Loucy (cell line): Measurements from ENCODE around the gene CCN2.

Experiments used
- H2AFZ ChIP-seq: fragments of 200-600 bp; sonication (generic); 2 replicates; pipeline ENCODE4 v1.6.0; 2016; ENCODE audit warnings: antibody characterized with exemption, mild to moderate bottlenecking, low read length, moderate library complexity
- H3F3A ChIP-seq: fragments of 200-600 bp; 2 replicates; pipeline ENCODE4 v1.6.0; 2016; ENCODE audit warnings: antibody characterized with exemption, low read depth, mild to moderate bottlenecking
- H3K27me3 ChIP-seq: fragments of 200-600 bp; sonication (generic); 2 replicates; pipeline ENCODE4 v1.6.1; 2014; ENCODE audit warnings: low read length, mild to moderate bottlenecking; ENCODE audit not compliant: insufficient read depth, poor library complexity, severe bottlenecking
- H3K36me3 ChIP-seq: fragments of 200-600 bp; sonication (generic); 2 replicates; pipeline ENCODE4 v1.6.1; 2016; ENCODE audit warnings: low read length; ENCODE audit not compliant: insufficient read depth
- H3K4me1 ChIP-seq: fragments of 200-600 bp; sonication (generic); 2 replicates; pipeline ENCODE4 v1.5.1; 2014; ENCODE audit warnings: low read length, mild to moderate bottlenecking; ENCODE audit not compliant: insufficient read depth, poor library complexity, severe bottlenecking
- H3K4me2 ChIP-seq: fragments of 200-600 bp; sonication (generic); 2 replicates; pipeline ENCODE4 v1.6.0; 2014; ENCODE audit warnings: antibody characterized with exemption, low read length, low read depth, mild to moderate bottlenecking; ENCODE audit not compliant: poor library complexity, severe bottlenecking
- H3K4me3 ChIP-seq: fragments of 200-600 bp; sonication (generic); 2 replicates; pipeline ENCODE4 v1.5.1; 2014; ENCODE audit warnings: low read length, mild to moderate bottlenecking, mixed read lengths; ENCODE audit not compliant: poor library complexity, severe bottlenecking
- H3K79me2 ChIP-seq: fragments of 200-600 bp; sonication (generic); 2 replicates; pipeline ENCODE4 v1.6.1; 2014; ENCODE audit warnings: low read length; ENCODE audit not compliant: insufficient read depth
- H3K9ac ChIP-seq: fragments of 200-600 bp; sonication (generic); 2 replicates; pipeline ENCODE4 v1.6.0; 2014; ENCODE audit warnings: mild to moderate bottlenecking, low read depth, low read length, moderate library complexity; ENCODE audit not compliant: poor library complexity, severe bottlenecking
- H3K9me2 ChIP-seq: fragments of 200-600 bp; sonication (generic); replicated peaks from 2 replicates; pipeline ENCODE4 v1.6.1; 2016; ENCODE audit warnings: low read depth, low read length, mixed read lengths
- H3K9me3 ChIP-seq: fragments of 200-600 bp; sonication (generic); 2 replicates; pipeline ENCODE4 v1.6.1; 2014; ENCODE audit warnings: mild to moderate bottlenecking, antibody characterized with exemption, low read length, low read depth; ENCODE audit not compliant: insufficient read depth
- H4K20me1 ChIP-seq: fragments of 200-600 bp; sonication (generic); 2 replicates; pipeline ENCODE4 v1.6.0; 2014; ENCODE audit warnings: antibody characterized with exemption, low read length, mild to moderate bottlenecking; ENCODE audit not compliant: insufficient read depth, poor library complexity, severe bottlenecking
- EZH2phosphoT487 ChIP-seq: fragments of 200-600 bp; IDR thresholded peaks from 2 replicates; pipeline ENCODE4 v1.6.1; 2018; ENCODE audit warnings: antibody characterized with exemption, mild to moderate bottlenecking, moderate library complexity, borderline replicate concordance
- TF ChIP-seq, protein P1 (sequence below): fragments of 200-600 bp; sonication (generic); conservative IDR thresholded peaks from 2 replicates; pipeline ENCODE4 v1.5.1; 2014; ENCODE audit warnings: mild to moderate bottlenecking, antibody characterized with exemption, low read length

Gene CCN2

GRCh38 chr6:131952886-131953509, 1.8 kb upstream of the CCN2 start:
- Histone ChIP-seq H4K20me1 (no peaks in the 10 kb centered on the region), H3K4me2 (no peak overlapping the region), H3F3A (no peaks in the 10 kb centered on the region), H2AFZ (no peak overlapping the region), H3K4me3 (no peak overlapping the region), H3K79me2 (no peaks in the 10 kb centered on the region), H3K9me2 (no peaks in the 10 kb centered on the region), H3K4me1 (no peaks in the 10 kb centered on the region), H3K36me3 (no peaks in the 10 kb centered on the region), H3K9ac (no peak overlapping the region), H3K27me3 (no peaks in the 10 kb centered on the region), H3K9me3 (no peaks in the 10 kb centered on the region)
- TF ChIP-seq, protein P1, sequence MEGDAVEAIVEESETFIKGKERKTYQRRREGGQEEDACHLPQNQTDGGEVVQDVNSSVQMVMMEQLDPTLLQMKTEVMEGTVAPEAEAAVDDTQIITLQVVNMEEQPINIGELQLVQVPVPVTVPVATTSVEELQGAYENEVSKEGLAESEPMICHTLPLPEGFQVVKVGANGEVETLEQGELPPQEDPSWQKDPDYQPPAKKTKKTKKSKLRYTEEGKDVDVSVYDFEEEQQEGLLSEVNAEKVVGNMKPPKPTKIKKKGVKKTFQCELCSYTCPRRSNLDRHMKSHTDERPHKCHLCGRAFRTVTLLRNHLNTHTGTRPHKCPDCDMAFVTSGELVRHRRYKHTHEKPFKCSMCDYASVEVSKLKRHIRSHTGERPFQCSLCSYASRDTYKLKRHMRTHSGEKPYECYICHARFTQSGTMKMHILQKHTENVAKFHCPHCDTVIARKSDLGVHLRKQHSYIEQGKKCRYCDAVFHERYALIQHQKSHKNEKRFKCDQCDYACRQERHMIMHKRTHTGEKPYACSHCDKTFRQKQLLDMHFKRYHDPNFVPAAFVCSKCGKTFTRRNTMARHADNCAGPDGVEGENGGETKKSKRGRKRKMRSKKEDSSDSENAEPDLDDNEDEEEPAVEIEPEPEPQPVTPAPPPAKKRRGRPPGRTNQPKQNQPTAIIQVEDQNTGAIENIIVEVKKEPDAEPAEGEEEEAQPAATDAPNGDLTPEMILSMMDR = no peak
- no peak for TF ChIP-seq EZH2phosphoT487

DNA sequence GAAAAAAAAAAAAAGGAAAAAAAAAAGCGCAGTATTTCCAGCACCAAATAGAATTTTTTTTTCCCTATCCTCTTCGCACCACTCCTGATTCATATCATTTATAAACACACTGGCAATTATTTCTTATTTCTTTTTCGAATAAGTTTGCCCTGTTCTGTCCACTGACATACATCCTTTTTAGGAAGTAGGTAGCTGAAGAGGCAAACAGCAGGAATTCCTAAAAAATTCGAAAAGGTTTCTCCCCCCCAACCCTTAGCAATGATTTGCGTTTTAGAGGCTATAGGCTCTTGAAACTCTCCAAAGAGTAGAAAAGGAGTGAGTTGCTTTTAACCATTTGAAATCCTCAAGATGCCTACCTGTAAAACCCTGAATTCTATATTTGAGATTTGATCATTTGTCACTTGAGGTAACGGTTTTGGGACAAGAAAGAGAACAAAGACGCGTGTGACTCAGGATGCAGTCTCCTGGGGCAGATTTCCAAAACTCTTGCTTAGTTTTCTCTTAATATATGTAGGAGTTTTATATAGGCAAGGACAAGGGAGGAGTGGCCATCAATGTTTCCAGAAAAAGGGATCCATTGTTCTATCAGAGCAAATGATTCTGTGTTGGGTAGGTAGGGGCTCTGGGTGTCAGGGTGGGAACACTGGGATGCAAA, 531 bp upstream of the CCN2 start:
- Histone ChIP-seq H3K36me3 (no peaks in the 10 kb centered on the region), H3K9me3 (no peaks in the 10 kb centered on the region), H4K20me1 (no peaks in the 10 kb centered on the region), H2AFZ (no peak overlapping the region), H3K4me1 (no peaks in the 10 kb centered on the region), H3K27me3 (no peaks in the 10 kb centered on the region), H3F3A (no peaks in the 10 kb centered on the region), H3K9ac (no peak overlapping the region), H3K4me2 (no peak overlapping the region), H3K79me2 (no peaks in the 10 kb centered on the region), H3K9me2 (no peaks in the 10 kb centered on the region), H3K4me3 (no peak overlapping the region)
- no peak for TF ChIP-seq EZH2phosphoT487
- TF ChIP-seq, protein P1 = no peak

DNA sequence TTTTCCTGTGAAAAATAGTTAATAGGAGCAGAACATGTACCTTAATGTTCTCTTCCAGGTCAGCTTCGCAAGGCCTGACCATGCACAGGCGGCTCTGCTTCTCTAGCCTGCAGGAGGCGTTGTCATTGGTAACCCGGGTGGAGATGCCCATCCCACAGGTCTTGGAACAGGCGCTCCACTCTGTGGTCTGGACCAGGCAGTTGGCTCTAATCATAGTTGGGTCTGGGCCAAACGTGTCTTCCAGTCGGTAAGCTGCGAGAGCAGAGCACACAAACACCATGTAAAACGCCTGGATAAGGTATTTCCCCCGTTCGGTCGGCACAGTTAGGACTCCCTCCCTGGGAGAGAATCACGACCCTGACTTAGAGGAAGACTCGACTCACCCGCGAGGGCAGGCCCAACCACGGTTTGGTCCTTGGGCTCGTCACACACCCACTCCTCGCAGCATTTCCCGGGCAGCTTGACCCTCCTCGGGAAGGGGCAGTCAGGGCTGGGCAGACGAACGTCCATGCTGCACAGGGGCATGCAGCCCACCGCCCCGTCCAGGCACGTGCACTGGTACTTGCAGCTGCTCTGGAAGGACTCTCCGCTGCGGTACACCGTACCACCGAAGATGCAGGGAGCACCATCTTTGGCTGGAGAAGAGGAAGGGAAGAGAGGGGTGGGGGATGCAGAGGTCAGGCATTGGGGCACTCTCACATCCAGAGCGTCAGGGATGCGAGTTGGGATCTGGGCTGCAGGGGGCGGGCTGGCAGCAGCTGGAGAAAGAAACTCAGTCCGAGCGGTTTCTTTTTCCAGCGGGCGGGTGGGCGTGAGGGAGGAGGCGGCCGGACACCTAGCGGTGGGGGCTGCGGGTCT, 1.0 kb downstream of the CCN2 start:
- no peaks in the 10 kb centered on the region for H3K27me3 ChIP-seq
- H3K79me2 ChIP-seq = no peaks in the 10 kb centered on the region
- H4K20me1 ChIP-seq = no peaks in the 10 kb centered on the region
- no peak overlapping the region for H2AFZ ChIP-seq
- H3K36me3 ChIP-seq = no peaks in the 10 kb centered on the region
- no peaks in the 10 kb centered on the region for H3K9me3 ChIP-seq
- TF ChIP-seq EZH2phosphoT487 = no peak
- TF ChIP-seq, protein P1 = no peak
- H3K4me1 ChIP-seq = no peaks in the 10 kb centered on the region
- H3K4me2 ChIP-seq = no peak overlapping the region
- H3F3A ChIP-seq = no peaks in the 10 kb centered on the region
- H3K9ac ChIP-seq = no peak overlapping the region
- H3K4me3 ChIP-seq = no peak overlapping the region
- no peaks in the 10 kb centered on the region for H3K9me2 ChIP-seq
